Stimulated activated CD4-positive, alpha-beta T cell treated with anti-CD3 and anti-CD28 coated beads, Interleukin-15, amount 100 ng/mL, for 1 hour (primary cell): ENCODE measurements around the gene PITPNC1.

Source experiments
- DNase-seq, 2 donors: peaks; one replicate each; pipeline ENCODE4 v3.0.0-alpha.2; 2020; ENCODE audit warnings: low read depth in 1 of 2, low spot score in 1 of 2

The PITPNC1 gene

DNA sequence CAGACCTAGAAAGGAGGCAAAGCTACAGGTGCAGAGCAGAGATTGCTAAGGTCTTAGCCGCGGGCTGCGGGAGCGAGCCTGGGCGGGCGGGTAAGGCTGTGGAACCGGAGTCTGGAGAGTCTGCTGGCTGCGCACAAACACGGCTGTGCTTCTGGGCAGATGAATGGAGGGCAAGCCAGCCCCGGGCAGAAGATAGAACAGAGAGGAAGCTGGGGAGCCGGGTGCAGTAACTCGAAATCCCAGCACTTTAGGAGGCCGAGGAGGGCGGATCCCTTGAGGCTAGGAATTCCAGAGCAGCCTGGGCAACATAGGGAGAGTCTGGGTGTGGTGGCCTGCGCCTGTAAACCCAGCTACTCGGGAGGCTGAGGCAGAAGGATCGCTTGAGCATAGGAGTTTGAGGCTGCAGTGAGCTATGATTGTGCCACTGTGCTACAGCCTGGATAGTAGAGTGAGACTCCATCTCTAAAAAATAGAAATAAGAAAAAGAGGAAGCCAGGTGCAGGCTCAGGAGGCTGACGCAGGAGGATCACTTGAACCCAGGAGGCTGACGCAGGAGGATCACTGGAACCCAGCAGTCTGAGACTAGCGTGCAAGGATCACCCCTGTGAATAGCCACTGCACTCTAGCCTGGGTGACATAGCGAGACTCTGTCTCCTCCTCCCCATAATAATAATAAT lies 56.3 kb downstream of the PITPNC1 start:
- no peak for DNase-seq

DNA sequence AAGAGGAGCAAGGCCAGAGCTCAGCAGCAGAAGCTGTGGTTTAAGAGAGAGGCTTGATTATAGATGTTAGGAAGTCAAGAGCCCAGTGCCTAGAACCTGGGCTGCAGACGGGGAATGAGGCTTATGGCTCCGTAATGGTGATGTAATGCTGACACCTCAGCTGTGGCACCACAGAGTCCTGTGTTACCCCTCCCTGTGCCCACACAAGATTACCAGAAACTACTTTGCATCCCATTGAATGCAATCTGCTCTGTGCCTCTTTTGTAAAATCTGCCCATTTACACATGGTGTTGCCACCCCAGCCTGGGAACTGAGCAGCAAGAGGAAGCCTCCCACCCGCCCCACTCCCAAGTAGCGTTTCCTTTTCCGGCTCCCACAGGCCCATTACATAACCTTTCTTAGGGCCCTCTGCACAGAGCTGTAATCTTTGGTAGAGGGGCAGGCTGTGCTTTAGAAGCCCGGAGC lies 57.0 kb downstream of the PITPNC1 start:
- peak in 1 of 2 donors; percentile 27 for DNase-seq

DNA sequence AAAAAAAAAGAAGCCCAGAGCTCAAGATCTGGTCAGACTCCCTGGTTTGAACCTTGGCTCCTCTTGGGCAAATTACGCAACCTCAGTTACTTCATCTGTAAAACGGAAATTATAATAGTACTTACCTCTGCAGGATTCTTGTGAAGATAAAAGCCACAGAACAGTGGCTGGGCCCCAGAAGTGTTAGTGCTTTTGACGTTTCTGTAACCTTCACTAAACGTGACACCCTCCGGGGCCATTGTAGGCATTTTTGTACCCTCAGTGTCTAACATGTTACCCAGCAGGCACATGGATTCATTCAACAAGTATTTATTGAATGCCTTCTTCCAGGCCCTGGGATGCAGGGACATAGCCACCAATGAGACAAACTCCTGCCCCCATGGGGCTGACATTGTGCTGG lies 58.0 kb downstream of the PITPNC1 start:
- DNase-seq: peak in 1 of 2 donors; percentile 11

DNA sequence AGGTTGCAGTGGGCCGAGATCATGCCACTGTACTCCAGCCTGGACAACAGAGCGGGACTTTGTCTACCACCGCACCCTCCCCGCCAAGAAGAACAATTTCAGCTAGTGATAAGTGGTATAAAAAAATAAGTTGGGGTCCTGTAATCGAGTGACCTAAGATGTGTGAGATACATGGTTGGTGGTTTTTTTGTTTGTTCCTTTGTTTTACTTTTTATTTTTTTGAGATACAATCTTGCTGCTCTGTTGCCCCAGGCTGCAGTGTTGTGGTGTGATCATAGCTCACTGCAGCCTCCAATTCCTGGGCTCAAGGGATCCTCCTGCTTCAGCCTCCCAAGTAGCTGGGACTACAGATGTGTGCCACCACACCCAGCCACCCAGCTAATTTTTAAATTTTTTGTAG lies 58.7 kb downstream of the PITPNC1 start:
- DNase-seq: no peak

DNA sequence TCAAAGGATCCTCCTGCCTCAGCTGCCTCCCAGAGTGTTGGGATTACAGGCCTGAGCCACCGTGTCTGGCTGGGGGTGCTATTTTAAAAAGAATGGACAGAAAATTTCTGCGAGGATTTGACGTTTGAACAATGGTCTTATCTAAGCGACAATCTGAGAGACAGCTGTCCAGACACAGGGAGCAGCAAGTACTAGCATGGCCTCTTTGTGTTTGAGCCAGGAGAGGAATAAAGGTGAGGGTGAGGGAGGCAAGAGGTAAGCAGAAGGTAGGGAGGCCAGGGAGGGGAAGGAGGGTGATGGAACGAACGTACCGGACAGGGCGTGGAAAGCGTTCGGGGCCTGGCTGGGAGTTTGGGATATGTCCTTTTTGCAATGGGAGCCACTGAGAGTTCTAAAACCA lies 59.2 kb downstream of the PITPNC1 start:
- DNase-seq: no peak

DNA sequence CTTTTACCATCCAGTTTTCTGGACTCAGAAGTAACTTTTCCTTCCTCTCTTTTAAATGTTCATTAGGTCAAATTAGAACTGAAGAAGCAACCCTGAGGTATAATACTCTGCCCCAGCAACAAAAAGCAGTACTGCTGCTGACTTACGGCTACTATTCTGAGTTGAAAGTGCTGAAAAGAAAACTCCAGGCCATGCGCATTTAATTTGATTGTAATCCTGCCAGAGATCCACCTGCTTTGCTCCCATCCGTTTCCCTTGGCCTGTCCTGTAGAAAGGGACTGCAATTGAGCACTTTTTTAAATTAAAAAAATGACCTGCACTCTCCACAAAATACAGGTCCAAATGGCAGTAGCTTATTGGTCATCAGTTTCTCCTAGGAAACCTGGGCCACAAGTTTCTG lies 61.6 kb downstream of the PITPNC1 start:
- DNase-seq: no peak

DNA sequence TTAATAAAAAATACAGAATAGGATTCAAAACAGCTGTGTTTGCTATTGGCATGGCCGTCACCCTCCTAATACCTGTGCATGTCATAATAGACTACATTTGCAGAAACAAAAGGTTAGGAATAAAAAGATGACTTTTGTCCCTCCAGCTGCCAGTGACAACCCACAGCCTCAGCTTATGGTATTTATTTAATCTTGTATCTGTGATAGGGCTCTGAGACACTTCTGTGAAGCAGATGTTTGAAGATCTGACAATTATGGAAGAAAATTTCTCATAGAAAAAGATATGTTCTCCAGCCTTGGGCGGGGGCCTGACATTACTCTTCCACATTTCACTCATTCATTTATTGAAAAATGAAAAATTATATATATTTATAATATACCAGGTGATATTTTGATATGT lies 62.2 kb downstream of the PITPNC1 start:
- DNase-seq: no peak

DNA sequence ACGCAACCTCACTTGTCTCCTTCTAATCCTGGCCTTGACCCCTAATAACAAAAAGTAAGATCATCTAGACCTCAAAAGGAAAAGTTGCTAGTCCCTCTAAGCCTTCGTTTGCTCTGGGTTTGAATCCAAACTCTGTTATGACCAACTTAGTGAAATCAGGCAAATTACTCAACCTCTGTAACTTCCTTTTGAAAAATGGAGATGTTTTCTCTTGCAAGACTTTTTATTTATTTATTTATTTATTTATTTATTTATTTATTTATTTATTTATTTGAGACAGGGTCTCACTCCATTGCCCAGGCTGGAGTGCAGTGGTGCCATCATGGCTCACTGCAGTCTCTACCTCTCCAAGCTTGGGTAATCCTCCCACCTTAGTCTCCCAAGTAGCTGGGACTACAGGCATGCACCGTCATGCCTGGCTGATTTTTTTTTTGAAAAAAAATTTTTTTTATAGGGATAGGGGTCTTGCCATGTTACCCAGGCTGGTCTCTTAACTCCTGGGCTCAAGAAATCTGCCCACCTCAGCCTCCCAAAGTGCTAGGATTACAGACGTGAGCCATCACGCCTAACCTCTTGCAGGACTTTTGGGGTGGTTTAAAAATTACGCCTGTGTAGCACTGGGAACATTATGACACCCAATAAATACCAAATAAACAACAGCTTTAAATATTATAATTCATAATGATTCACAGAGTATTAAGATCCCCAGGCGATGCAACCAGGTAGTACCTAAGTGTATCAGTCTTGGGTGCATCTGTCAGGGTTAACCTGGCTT lies 63.4 kb downstream of the PITPNC1 start:
- DNase-seq: no peak

DNA sequence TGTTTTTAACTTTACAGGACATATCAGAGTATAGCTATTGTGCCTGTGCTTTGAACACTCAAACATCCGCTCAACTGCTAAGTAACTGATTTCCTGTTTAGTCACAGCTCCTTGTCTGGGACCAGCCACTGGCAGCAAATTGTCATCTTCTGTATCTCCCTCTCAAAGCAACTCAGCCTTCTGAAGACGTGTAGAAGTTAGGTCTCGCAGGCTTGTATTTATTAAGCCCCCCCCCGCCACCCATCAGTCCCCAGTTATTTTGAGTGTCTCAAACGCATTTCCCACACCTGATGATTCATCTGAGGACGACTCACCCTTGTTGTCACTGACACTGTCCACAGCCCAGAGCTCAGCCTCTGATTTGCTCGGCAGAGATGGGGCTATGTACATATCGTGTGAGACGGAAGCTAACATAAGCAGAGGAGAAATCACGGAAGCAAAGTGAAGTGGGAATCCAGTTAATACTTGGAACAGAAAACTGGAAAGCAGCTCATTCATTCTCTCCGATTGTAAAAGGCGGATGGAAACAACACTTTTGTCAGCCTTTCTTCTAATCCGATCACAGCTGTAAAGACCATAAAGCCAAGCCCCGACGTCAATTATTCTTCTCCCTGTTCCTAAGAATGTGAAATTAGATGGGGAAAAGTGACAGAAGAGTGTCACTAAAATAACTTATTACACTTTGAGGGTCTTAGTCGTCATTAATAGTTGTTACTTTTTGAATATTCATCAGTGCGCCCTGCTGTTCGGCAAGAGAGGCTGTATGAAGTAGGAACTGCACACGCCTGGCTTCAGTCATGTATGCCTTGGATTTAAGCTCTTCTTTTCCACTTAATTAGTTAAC lies 64.2 kb downstream of the PITPNC1 start:
- peak; percentile 36 to 67 for DNase-seq

DNA sequence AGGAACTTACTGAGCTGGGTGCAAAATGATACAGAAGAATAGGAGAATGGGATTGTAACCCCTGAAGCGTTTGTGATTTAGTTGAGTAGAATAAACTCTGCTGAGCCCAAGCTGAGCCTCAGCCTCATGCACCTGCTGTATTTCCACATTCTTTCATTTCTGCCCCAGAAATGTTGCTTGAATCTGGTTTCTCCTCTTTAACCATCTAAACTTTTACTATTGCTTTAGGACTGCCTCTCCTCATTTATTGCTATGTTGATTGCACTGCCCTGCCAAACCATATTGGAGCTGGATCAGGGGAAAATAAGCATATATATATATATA lies 64.8 kb downstream of the PITPNC1 start:
- no peak for DNase-seq

DNA sequence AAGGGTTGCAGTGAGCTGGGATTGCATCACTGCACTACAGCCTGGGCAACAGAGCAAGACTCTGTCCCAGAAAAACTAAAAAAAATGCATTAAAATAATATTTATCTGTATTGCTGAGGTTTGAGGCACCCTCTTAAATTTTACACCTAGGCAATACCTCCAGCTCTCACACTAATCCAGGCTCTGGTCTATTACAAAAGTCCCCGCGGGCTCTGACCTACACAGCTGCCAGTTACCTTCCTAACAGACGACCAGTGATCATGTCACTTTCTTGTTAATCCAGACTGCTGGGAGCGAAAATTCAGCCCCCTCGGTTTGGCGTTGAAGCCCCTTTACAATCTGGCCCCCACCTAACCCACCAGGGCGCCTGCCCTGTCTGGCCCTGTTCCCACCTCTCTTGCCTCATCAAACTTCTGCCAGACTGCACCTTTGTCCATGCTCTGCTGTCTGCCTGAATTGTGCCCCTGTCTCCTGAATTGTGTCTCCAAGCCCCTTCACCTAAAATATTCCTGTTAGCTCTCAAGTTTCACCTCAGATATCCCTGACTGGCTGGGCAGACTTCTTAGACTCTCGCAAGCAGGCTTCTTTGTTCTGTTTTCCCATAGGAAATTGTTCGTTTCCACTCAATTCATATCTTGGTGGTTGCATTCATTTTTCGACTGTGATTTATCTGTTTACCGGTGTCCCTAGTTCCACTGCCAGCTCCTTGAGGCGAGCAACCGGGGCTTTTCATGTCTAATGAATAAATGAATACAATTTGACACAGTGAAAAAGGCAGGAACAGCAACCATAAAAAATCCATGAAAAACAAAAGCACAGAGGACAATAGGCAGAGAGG lies 65.9 kb downstream of the PITPNC1 start:
- no peak for DNase-seq

DNA sequence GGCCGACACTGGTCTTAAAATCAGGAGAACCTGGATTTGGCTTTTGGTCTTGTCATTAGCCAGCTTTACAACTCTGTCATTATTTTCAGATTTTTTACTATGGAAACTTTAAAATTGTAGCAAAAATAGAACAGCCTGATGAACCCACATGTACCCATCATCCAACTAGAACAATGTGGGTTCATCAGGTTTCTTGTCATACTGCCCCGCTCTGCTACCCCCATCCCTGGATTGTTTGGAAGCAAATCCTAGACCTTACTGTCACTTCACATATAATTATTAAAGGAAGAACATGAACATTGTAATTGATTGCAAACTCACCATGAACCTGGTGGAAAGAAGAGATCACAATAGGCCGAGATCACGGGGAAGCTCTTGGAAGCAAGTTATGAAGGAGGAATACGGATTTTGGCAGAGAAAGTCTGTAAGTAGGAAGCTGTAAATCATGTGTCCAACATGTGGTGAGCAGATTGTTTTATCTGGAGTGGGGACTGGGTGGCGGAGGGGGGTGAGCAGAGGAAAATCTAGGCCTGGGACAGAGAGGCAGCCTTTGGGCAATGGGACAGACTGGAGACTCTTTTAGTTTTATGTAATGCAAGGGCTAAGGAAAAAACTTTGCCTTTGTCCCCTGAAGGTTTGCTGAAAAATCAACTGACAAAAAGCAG lies 67.0 kb downstream of the PITPNC1 start:
- no peak for DNase-seq

DNA sequence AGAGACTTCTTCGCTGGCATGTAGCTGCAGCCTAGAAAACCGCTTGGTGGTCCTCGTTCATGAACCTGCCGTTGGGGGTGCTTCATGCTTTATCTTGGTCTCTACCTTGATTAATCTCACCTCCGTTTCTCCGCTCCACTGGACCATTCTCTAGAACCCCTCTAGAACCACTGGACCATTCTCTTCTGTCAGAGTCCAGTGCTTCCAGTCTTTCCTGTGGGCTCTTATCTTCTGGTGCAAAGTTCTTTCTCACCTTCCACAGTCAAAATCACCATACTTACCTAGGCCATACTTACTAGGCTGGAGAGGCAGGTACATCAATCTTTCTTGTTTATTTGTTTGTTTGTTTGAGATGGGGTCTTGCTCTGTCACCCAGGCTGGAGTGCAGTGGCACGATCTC lies 71.4 kb downstream of the PITPNC1 start:
- DNase-seq: no peak

DNA sequence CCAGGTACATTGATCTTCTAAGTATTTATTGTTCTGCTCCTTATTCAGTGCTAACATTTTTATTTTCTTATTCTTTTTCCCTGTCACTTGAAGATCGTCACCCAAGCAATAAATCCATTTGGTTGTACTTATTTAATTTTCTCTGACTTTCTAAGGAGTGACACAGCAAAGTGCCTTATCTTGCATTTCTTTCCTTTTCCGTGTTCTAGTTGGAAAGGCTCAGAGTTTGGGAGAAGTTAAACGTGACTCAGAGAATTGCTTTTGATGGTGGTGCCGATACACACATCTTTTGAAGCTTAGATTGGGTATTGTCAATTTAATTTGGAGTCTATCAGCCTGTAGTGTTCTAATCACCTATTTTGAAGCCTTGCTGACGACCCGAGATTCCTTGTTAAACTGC lies 72.0 kb downstream of the PITPNC1 start:
- no peak for DNase-seq

DNA sequence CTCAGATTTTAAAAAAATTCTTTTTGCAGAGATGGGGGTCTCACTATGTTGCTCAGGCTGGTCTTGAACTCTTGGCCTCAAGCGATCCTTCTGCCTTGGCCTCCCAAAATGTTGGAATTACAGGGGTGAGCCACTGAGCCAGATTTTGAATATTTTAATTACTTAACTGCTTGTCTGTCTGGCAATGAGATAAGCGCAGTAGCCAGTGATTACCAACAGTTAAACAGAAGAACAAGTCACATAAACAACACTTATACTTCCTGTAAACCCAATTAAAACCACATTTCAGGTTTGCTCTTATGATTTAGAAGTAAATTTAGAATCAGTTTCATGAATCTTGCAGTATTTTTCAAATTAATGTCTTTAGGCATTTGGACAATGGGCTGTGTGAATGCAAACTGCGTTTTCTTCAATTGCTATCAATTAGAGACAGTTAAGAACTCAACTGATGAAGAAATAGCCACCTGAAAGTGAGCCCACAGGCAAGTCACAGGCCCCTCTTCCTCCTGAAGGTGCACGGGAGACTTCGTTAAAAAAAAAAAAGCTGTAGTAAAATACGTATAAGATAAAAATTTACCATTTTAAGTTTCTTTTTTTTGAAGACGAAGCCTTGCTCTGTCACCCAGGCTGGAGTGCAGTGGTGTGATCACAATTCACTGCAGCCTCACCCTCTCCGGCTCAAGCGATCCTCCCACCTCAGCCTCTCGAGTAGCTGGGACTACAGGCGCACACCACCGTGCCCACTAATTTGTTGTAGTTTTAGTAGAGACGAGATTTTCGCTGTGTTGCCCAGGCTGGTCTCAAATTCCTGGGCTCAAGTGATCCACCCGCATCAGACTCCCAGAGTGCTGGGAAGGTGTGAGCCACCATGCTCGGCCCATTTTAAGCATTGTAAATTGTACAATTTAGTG lies 73.0 kb downstream of the PITPNC1 start:
- DNase-seq: no peak

DNA sequence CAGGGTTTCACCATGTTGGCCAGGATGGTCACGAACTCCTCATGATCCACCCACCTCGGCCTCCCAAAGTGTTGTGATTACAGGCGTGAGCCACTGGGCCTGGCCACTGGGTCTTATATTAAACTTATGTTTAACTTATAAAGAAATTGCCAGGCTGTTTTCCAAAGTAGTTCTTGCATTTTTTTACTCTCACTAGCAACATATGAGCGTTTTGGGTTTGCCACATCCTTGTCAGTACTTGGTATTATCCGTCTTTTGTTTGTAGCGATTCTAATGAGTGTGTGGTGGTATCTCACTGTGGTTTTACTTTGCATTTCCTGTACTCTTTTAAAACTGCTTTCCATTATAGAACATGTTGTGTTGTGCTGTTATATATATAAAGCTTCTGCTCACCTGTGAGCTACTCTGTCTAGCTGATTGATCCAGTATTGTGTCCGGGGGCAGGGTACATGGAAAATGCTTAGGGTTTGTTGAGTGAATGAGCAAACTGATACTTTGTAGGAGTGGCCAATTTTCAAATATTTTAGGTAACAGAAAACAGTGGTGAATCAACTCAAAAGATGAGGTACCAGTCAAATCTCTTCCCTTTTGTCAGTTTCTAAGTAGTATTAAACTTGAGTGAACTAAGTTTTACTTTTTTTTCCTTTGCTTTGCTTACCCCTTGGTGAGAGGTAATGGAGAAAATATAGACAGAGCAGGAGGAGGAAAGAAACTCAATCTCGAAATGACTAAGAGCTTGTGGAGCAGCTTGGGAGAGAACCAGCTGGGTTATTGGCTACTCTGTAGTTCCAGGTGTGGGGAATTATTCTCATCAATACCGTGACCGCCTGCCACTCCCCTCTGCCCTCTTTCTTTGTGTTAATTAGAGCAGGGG lies 75.8 kb downstream of the PITPNC1 start:
- peak in 1 of 2 donors; percentile 16 for DNase-seq

DNA sequence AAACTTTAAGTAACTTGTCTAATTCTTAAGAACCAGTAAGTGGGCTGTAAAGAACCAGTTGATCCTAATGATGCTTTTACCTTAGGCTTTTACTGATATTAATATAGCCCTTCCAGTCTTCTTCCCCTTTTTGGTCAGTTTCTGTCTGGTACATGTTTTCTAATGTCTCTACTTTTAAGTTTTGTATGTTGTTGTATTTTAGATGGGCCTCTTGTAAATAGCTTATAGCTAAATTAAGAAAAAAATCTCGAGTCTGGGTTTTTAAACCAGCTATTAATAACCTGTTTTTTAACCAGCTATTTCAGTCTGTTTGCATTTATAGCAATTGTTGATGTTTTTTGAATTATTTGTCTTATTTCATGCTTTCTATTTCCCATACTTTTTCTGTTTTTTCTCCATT lies 79.0 kb downstream of the PITPNC1 start:
- DNase-seq: no peak

DNA sequence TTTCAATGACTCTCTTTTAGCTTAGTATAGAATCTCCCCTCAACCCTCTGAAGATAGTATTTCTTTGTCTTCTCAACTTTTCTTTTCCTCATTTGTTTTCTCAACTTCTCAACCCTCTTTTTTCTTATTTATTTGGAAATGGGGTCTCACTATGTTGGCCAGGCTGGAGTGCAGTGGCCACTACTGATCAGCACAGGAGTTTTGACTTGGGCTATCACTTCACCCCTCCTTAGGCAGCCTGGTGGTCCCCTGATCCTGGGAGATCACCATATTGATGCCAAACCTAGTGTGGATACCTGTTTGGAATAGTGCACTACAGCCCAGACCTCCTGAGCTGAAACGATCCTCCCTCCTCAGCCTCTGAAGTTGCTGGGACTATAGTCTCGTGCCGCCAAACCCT lies 79.8 kb downstream of the PITPNC1 start:
- no peak for DNase-seq

DNA sequence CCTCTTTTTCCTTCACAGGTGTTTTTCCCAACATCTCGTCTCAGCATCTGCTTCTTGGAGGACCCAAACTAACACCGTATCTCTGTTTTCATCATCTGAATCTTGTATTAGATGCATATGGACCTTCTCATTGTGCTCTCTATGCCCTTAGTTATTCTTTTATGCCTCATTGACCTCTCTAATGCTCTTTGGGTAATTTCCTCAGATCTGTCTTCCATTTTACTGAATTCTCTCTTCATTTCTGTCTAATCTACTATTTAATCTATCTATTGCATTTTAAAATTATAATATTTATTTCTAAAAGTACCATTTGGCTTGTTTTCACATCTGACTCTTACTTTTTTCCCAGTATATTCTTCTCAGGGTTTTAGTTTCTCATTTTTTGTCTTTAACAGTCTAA lies 81.1 kb downstream of the PITPNC1 start:
- DNase-seq: no peak
